Measurements from ENCODE around the gene RMRP.

RMRP gene

DNA sequence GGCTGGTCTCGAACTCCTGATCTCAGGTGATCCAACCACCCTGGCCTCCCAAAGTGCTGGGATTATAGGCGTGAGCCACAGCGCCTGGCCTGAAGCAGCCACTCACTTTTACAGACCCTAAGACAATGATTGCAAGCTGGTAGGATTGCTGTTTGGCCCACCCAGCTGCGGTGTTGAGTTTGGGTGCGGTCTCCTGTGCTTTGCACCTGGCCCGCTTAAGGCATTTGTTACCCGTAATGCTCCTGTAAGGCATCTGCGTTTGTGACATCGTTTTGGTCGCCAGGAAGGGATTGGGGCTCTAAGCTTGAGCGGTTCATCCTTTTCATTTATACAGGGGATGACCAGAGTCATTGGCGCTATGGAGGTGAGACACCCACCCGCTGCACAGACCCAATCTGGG, 17.4 kb upstream of the RMRP start:
- TF ChIP-seq, protein P1, sequence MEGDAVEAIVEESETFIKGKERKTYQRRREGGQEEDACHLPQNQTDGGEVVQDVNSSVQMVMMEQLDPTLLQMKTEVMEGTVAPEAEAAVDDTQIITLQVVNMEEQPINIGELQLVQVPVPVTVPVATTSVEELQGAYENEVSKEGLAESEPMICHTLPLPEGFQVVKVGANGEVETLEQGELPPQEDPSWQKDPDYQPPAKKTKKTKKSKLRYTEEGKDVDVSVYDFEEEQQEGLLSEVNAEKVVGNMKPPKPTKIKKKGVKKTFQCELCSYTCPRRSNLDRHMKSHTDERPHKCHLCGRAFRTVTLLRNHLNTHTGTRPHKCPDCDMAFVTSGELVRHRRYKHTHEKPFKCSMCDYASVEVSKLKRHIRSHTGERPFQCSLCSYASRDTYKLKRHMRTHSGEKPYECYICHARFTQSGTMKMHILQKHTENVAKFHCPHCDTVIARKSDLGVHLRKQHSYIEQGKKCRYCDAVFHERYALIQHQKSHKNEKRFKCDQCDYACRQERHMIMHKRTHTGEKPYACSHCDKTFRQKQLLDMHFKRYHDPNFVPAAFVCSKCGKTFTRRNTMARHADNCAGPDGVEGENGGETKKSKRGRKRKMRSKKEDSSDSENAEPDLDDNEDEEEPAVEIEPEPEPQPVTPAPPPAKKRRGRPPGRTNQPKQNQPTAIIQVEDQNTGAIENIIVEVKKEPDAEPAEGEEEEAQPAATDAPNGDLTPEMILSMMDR (IDR thresholded peaks at IDR 0.05): no peak
- peak overlapping the region; percentile 73 for H3K4me3 ChIP-seq
- DNase-seq (ENCODE audit: low spot score): no peak
- no peak overlapping the region for H3K27ac ChIP-seq

DNA sequence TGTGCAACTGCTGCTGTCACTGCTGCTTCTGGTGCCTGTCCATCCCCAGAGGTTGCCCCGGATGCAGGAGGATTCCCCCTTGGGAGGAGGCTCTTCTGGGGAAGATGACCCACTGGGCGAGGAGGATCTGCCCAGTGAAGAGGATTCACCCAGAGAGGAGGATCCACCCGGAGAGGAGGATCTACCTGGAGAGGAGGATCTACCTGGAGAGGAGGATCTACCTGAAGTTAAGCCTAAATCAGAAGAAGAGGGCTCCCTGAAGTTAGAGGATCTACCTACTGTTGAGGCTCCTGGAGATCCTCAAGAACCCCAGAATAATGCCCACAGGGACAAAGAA, 16.2 kb upstream of the RMRP start:
- TF ChIP-seq, protein P1 (IDR thresholded peaks at IDR 0.05): no peak
- DNase-seq (ENCODE audit: low spot score): no peak
- Histone ChIP-seq H3K4me3 (no peak overlapping the region), H3K27ac (no peak overlapping the region)

DNA sequence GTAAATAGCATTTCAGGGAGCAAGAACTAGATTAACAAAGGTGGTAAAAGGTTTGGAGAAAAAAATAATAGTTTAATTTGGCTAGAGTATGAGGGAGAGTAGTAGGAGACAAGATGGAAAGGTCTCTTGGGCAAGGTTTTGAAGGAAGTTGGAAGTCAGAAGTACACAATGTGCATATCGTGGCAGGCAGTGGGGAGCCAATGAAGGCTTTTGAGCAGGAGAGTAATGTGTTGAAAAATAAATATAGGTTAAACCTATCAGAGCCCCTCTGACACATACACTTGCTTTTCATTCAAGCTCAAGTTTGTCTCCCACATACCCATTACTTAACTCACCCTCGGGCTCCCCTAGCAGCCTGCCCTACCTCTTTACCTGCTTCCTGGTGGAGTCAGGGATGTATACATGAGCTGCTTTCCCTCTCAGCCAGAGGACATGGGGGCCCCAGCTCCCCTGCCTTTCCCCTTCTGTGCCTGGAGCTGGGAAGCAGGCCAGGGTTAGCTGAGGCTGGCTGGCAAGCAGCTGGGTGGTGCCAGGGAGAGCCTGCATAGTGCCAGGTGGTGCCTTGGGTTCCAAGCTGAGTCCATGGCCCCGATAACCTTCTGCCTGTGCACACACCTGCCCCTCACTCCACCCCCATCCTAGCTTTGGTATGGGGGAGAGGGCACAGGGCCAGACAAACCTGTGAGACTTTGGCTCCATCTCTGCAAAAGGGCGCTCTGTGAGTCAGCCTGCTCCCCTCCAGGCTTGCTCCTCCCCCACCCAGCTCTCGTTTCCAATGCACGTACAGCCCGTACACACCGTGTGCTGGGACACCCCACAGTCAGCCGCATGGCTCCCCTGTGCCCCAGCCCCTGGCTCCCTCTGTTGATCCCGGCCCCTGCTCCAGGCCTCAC, 15.6 kb upstream of the RMRP start, which contains the start of gene CA9:
Gene CA9, plus strand, starts transcription at position 797 of the 893 bp plus-strand sequence. Its CDS starts 32 bp downstream, at position 829.
- no peak for DNase-seq (ENCODE audit: low spot score)
- TF ChIP-seq, protein P1 (IDR thresholded peaks at IDR 0.05): no peak
- Histone ChIP-seq H3K4me3 (no peak within 1 kb of the TSS), H3K27ac (no peak within 1 kb of the TSS)

DNA sequence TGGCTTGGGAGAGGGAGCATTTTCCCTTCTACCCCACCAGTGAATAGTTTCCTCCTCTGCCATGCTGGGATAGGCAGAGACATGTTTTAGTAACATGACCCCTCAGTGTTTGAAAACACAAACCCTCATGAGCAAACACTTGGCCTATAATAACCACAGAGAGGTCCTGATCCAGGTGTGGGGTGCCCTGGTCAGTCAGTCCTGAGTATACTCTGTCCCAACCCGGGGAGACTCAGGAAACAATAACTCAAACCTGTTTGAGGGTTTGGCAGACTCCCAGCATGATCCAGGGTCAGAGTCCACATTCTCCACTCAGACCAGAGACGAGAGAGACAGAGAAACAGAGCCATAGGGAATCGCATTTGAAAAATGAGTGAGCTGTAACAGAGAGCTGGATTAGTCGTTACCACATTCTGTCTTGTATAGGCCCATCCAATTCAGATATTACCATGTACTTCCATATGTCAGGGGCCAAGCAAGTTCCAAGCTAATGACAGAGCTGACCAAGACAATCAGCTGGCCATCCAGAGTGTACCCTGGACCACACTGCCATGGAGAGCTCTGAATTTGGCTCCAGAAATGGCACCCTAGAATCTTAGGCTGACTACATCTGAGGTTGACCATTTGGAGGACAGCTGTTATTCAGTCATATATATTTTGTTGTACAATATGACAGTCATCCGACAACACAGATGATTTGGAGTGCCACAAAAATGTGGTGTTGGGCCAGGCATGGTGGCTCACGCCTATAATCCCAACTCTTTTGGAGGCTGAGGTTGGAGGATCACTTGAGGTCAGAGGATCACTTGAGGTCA, 11.7 kb upstream of the RMRP start:
- DNase-seq (ENCODE audit: low spot score): no peak
- TF ChIP-seq, protein P1 (IDR thresholded peaks at IDR 0.05): no peak
- Histone ChIP-seq H3K27ac (no peak overlapping the region), H3K4me3 (no peak overlapping the region)

DNA sequence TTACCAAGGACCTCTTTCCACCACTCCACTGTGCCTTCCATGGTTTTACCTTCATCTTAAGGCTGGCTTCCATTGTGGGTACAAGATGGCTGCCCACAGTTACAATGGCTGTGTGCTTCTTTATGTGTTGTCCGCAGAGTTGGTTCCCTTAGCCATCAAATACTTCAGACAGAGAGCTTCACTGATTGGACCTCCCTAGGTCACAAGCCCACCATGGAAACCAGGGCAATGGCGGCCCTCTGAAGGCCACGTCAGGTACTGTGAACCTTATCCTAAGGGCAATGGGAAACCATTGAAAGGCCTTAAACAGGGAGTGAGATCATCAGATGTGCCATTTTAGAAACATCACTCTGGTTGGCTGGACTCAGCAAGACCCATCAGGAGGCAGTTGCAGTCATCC, 10.1 kb upstream of the RMRP start:
- TF ChIP-seq, protein P1 (IDR thresholded peaks at IDR 0.05): no peak
- DNase-seq (ENCODE audit: low spot score): no peak
- no peak overlapping the region for H3K27ac ChIP-seq
- H3K4me3 ChIP-seq: no peak overlapping the region

DNA sequence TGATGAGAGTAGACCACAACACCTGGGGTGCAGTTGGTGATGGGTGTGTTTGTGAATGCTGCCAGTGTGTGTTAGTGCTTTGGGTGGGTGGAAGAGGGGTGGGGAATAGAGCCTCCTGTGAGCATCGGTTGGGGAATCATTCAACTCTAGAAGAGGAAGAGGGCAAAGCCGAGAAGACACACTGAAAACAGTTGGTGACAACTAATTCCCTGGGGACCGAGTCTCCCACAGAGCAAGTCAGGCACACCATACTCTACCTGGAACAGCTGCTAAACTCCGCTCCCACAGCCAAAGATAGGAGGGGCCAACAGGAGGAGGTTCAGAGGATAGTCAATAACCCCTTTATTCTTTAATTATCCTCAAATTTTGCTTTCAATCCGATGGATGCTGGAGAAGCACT, 8.7 kb upstream of the RMRP start:
- H3K4me3 ChIP-seq: no peak overlapping the region
- TF ChIP-seq, protein P1 (IDR thresholded peaks at IDR 0.05): no peak
- DNase-seq (ENCODE audit: low spot score): no peak
- H3K27ac ChIP-seq: no peak overlapping the region

Data from coronary artery (tissue), 2 donors.